ENCODE data around the gene SLC9A3.
"Not testable (repeated sequence)": the region's sequence is repeated elsewhere in the genome, so short reads cannot be mapped to it uniquely, and the experiment has no call there.

The SLC9A3 gene

GRCh38 chr5:509611-510185 is 14.6 kb downstream of the SLC9A3 start:
- no peak for DNase-seq (ENCODE audit: low read depth, low spot score)

- DNase-seq (ENCODE audit: low read depth, low spot score): not testable (repeated sequence)
These were observed 16.2 kb downstream of the SLC9A3 start for GRCh38 chr5:507986-508575.

GRCh38 chr5:505951-506525 is 18.2 kb downstream of the SLC9A3 start:
- no peak for DNase-seq (ENCODE audit: low read depth, low spot score)

- no peak for DNase-seq (ENCODE audit: low read depth, low spot score)
These were observed 19.7 kb downstream of the SLC9A3 start for GRCh38 chr5:504326-505154.

- DNase-seq (ENCODE audit: low read depth, low spot score): no peak
These were observed 21.7 kb downstream of the SLC9A3 start for GRCh38 chr5:502325-503079.

- no peak for DNase-seq (ENCODE audit: low read depth, low spot score)
These were observed 22.4 kb downstream of the SLC9A3 start for GRCh38 chr5:501831-502184.

- DNase-seq (ENCODE audit: low read depth, low spot score): no peak
These were observed 23.0 kb downstream of the SLC9A3 start for GRCh38 chr5:501105-501830.

- DNase-seq (ENCODE audit: low read depth, low spot score): no peak
These were observed 23.8 kb downstream of the SLC9A3 start for GRCh38 chr5:500491-500890.

GRCh38 chr5:499233-500209 is 24.7 kb downstream of the SLC9A3 start:
- no peak for DNase-seq (ENCODE audit: low read depth, low spot score)

GRCh38 chr5:497871-498509 is 26.3 kb downstream of the SLC9A3 start:
- DNase-seq (ENCODE audit: low read depth, low spot score): no peak

- no peak for DNase-seq (ENCODE audit: low read depth, low spot score)
These were observed 27.1 kb downstream of the SLC9A3 start for GRCh38 chr5:497090-497700.

- DNase-seq (ENCODE audit: low read depth, low spot score): no peak
These were observed 28.2 kb downstream of the SLC9A3 start for GRCh38 chr5:496028-496427.

- DNase-seq (ENCODE audit: low read depth, low spot score): no peak
These were observed 29.5 kb downstream of the SLC9A3 start for GRCh38 chr5:494667-495255.

GRCh38 chr5:493758-494157 is 30.5 kb downstream of the SLC9A3 start:
- no peak for DNase-seq (ENCODE audit: low read depth, low spot score)

GRCh38 chr5:493119-493701 is 31.0 kb downstream of the SLC9A3 start:
- DNase-seq (ENCODE audit: low read depth, low spot score): no peak

GRCh38 chr5:492314-492893 is 31.8 kb downstream of the SLC9A3 start:
- no peak for DNase-seq (ENCODE audit: low read depth, low spot score)

- DNase-seq (ENCODE audit: low read depth, low spot score): no peak
These were observed 32.4 kb downstream of the SLC9A3 start for GRCh38 chr5:491856-492155.

All from astrocyte of the hippocampus (primary cell).